HG02759 (cell line): ENCODE data around the gene ARHGAP19.

Experiments
- ATAC-seq: cut with Tn5 transposase; IDR thresholded peaks from one replicate; pipeline ENCODE4 v1.9.1; 2021; ENCODE audit warnings: mild to moderate bottlenecking, moderate library complexity; ENCODE audit not compliant: unreplicated experiment

The ARHGAP19 gene

DNA sequence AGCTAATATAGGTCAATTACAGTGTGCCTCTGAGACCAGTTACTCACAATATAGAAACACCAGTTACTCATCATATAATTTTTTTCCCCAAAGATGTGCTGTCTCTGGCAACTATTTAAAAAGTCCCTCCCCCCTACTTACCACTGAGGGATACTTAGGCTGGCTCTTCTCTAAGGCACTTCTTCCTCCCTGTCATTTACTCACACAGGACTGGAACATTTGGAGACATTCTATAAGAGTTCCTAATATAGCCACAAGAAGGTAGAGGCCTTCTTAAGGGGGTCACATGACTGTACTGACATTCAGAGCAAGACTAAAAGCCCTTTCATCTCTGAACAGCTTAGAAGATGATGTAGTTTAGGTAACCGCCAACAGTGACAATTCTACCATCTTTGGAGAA is 62.3 kb downstream of the ARHGAP19 start:
- no peak for ATAC-seq

DNA sequence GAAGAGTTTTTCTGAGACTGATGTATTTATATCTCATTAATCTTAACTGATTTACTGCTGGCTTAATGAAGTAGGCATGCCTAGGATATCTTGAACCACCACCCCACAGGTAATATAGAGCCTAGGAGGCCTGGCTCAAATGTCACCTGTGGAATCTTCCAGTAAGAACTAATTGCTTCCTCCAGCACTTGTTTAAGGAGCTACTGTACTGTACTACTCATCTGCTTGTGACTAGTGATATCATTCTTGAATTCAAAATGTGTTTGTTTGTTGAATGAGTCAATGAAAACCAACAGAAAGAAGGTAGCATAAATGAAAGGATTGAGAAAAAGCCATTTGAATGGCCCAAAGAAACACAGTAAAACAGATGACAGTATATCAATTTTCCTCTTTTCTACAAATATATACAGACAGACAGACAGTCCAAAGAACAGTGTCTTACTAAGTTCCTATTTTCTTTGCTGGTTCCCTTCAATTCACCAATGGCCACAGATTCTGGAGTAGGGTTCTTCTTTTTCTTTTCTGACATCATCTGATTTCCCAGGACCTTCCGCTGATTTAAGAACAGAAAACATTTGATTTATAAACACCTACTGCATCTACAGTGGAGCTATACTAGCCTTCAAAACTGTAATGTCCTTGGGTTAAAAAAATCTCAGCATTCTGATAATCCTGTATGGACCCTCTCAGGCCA is 63.0 kb downstream of the ARHGAP19 start:
- ATAC-seq: no peak

DNA sequence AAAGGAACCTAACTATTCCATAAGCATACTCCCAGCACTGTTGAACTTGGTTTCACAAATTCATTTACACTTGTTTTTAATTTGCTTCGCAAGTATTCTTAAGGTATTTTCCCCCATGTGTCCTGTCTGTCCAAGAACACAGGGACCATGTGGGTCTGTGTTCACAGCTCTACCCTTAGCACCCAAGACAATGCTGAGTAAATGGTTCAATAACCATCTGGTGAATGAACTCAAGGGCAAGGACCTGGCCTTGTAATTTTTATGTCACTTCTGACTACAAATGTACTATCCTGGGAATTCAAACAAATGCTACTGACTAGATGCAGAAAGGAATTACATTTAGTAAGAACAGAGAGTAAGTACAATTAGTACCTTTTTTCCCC is 63.7 kb downstream of the ARHGAP19 start:
- ATAC-seq: no peak

DNA sequence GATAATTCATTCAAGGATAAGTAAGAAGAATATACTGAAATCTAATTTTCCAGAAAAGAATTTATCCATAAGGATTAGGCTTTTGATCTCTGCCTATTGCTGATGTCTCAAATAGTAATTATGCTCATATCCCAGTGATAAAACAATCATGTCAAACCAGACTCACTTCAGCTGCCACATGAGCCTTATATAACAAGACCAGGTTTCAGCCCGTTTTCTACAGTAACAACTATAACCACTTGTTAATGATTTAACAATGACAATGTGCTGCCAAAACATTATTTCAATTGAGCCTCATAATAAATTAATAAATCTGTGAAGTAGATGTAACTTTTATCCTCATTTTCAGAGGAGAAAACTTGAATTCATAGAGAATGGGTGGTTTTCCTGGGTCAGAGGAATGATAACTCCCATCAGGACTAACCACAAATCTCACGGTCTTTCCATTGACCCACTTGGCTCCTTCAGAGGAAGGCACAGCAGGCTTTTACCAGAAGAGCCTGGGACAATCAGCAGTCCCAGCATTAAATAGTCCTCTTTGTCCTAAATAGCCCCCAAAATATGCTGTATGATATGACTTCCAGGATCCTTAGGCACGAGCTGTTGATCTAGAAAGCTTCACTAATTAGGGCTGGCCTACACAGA is 64.2 kb downstream of the ARHGAP19 start:
- ATAC-seq: no peak

DNA sequence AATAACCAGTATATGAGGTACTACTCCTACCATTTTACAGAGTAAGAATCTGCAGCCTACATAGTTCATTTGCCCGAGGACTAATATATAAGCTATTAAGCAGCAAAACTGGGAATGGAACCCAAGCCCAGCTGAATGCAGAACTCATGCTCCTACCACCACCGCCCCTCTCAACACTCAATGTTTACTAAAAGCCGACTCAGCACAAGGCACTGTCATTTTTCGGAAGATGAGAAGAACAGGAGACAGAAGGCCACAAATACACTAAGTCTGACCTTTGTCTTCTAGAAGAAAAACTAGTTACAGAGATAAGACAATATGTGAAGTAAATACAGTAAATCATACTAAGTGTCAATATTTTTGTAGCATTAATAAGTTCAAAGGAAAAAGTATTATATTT is 66.0 kb downstream of the ARHGAP19 start:
- no peak for ATAC-seq

DNA sequence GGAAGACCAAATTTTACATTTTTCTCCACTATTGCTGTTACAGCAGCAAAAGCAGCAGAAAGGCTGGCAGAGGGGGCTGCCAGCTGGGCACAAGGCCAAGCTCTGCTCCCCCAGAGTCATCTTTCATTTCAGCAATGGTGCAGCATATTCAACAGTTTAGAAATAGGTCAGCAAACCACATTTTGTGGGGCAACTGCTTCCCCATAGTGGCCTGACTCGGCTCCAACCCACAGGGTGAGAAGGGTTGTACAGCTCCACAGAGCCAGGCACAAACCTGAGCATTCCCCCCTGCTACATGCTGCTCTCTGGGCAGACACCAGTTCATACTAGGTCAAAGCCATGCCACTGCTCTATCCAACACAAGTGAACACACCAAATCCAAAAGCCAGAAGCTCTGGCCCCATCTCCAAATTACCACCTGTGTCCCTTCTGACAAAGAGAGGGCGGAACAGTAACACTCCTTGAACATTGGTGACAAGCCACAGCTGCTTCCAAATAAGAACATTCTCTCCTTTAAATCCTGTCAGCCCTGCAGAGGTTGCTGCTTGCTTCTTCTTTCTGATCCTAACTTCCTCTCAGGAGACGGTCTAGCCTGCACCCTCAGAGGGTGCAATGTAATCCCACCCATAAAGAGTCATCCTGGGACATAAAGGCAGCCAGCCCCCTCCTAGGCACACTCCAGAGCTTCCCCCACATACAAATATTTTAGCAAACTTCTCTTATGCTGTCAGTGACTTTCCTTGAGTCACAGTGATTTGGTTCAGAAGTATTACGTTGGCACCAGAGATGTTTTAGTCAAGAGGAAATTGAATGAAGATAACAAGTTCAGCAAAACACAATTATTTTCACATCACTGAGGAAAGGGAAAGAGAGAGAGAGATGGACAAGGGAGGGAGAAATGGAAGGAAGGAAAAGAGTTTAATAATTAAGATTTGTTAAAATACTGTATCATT is 67.7 kb downstream of the ARHGAP19 start:
- ATAC-seq: no peak

DNA sequence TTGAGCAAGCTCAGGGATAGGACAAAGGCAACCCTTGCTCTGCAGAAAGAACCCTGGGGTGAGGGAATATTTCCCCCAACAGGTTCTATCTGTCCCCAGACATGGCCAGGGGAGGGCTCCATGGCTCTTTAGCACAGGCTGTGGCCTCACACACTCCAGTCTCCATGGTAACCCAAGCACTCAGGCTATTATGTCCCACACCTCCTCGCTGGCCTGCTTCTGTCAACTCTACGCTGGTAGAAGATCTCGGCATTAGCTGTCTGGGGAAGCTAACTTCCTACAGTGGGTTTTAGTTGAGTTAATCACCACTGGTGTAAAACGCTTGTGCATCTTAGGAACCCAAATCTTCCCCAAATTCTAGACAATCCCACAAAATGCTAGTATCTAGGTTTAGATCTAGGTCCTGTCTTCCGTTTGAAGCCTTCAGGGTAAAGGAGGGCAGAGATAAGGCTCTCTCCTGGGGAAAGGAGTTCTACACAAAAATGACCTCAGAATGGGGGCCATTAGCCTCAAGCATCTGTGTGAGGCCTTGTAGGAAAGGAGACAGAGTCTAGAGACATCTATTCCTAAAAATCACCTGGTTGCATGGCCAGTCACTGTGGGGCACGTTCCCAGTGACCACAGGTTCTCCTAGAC is 70.0 kb downstream of the ARHGAP19 start:
- no peak for ATAC-seq

DNA sequence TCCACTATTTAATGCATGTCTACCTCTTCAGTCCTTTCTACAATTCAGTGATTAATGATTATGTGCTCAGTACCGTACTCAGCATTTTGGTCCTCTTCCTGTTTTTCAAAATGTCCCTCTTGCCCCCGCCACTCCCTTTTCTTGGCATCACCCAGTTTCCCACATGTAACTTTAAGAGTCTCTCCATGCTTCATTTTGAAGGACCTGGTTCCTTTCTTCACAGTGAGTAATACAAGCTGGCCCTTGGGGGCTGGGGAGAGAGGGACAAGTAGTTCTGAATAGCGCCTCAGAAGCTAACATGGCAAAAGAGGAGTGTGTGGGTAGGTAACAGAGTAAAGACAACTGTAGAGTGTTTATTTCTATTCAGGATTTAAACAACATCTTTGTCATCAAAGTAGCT is 72.1 kb downstream of the ARHGAP19 start:
- no peak for ATAC-seq

DNA sequence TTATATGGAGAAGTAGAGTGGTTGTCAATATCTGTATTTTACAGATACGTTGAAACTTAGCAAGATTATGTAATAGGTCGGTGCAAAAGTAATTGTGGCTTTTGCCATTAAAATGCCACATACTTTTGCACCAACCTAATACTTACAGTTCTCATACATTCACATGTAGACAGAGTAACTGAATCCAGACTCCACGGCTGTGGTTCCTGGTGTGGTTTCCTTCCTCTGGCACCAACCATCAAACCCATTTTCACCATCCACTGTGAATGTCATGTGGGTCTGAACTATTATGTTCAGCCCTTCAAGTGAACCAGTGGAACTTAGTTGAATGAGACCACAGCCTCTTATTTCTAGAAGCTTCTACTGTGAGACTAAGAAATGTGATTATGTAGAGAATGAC is 75.1 kb downstream of the ARHGAP19 start:
- ATAC-seq: no peak

DNA sequence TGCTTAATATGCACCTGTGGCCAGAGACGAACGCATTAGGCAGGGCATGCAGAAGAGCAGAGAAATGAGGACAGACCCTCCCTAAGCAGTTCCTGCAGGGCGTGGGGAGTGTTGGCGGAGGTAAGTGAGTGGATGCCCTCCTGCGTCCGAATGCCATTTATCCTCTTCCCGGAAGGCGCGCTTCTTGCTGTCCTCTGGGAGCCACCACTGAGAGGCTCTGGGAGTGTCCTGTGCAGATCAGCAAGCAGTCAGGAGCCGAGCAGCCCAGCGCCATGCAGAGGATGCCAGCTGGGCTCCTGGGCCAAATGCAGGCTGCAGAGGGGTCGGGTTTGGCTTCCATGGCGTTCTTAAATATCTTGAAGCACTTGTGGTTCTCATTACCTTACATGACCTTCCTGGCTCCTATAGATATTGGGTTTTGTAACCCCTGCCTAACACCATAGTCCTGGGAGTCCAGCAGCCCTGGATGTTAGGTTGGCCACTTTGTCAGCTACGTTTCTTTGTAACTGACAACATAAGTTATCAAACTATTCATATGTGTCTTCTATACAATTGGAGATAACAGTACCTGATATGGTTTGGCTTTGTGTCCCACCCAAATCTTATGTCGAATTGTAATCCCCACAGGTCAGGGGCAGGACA is 76.7 kb downstream of the ARHGAP19 start:
- ATAC-seq: no peak

DNA sequence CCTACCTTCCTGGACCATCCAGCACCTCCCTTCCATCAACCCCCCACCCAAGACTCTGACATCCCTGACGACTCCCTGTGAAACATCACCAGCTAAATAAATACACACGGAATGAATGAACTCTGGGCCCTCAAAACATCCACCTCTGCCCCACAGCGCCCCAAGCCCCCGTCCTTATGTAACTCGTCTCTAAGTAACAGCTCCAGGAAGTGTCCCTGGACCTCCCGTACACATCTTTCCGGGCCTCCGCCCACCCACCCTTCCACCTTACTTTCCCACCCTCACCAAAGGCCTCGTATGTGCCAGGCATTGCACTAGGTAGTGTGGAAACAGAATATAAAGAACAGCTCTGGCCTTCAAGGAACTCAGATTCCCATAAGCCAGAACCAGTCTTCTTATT is 79.0 kb downstream of the ARHGAP19 start:
- no peak for ATAC-seq

DNA sequence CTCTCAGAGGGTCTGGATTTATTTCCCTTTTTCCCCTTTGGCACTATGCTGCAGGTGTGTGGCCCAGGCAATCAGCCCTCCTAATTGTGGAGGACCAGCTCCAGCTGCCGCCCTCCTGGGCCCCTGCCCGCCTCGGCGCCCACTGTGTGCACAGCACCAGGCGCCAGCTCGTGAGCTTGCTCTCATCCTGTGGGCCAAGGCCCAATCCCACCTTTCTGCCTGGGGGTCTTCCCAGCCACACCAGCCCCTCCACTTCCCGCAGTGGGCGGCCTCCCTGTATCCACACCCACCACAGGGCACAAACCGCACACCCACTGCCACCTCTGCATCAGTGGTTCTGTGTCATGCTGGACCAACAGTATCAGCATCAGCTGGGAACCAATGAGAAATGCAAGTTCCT is 81.2 kb downstream of the ARHGAP19 start:
- ATAC-seq: no peak

DNA sequence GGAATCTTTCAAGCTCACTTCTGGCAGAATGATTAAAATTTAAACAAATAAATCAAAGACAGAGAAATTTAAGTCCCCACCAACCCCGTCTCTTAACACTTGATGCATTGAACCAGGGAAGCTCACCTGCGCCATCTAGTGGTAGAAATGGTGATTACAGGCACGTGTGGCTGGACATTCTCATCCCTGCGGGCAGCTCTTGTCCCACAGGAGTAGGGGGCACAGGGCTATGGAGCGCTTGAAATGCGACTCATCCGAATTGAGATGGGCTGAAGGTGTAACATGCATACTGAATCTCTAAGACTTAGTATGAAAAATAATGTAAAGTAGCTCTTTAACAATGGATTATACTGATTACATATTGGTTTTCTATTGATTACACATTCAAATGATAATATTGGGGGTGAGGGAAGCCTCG is 81.9 kb downstream of the ARHGAP19 start:
- no peak for ATAC-seq

DNA sequence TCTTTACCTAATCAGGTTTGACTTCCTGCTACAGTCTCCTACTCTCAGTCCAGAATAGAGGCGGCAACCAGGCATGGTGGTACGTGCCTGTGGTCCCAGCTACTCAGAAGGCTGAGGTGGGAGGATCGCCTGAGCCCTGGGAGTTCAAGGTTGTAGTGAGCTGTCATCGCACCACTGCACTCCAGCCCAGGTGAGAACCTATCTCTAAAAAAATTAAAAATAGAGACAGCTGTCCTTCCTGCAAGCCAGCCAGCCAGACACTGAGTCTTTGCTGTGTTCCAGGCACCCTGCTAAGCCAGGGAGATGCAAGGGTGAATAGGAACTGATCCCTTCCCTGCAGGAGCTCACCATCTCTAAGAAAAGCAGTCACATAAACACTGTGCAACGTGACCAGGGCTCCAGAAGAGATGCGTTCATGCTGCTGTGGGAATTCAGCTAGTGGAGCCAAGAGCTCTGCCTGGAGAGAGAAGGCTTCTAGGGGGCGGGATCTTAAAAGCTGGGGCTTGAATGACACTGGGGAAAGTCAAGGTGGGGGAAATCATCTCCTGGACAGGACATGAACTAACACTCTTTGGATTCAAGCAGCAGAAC is 84.6 kb downstream of the ARHGAP19 start:
- no peak for ATAC-seq

DNA sequence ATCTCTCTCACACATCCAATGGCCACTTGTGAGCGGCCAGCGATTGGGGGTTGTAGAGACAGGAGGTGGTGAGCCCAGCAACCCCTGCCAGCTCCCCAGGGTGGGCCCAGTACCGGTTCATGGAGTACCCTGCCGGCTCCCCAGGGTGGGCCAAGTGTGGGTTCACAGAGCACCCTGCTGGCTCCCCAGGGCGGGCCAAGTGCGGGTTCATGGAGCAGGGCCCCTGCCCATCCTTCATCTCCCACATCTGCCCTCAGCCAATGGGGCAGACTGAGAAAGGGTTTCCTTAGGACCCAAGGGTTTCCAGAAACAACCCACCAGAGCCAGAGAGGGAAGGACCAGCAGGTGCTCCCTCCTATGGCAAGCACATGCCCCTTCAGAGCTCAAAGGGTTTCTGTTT is 85.3 kb downstream of the ARHGAP19 start:
- no peak for ATAC-seq

DNA sequence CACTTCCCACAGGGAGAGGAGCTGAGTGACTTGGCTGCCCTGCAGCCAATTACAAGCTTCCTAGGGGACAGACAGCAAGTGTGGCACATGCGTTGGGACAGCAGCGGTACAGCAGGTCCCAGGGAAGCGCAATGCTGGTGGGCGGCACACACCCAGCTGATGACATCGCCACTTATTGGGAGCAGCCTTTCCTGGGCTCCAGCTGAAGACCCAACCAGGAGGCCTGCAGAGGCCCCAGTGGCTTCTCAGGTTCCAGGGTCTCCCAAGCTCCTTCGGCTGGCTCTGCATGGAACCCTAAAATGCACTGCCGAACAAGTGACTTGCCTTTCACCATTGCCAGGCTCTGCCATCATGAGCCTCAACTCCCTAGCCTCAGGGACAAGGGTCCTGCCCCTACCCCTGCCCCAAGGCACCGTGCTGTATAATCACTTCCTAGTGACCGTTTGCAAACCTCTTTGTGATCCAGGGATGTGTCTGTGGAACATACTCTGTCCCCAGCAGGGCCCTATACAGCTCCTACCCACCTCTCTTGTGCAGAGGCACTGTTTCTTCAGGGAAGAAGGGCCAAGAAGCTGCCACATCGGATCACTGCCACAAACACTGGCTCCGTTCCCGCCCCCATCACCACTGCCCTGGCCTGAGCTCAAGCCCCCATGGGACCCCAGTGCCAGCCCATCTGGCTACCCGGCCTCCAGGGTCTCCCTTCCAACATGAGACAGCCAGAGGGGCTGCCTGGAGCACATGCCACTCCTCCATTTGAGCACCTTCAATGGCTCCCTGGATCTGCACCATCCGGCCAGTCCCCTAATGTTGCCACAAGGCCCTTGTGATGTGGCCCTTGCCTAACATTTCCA is 87.4 kb downstream of the ARHGAP19 start:
- ATAC-seq: no peak

DNA sequence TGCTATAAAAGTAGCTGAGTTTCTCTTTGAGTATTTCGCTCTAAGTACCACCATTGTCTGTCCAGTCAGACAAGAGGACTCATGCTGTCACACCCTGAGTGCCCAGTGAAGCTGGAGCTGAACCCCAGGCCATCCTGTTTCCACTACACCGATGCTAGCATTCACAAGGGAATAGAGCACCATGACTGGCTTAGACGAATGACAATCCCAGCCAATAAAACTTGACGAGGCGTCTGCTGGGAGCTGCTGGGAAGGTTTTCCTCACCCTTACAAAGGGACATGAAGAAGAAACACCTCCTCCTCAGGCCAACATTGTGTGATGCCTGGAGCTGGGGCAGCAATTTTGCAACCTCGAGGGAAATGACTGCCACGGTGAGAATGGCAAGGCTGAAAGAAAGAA is 89.2 kb downstream of the ARHGAP19 start:
- no peak for ATAC-seq

DNA sequence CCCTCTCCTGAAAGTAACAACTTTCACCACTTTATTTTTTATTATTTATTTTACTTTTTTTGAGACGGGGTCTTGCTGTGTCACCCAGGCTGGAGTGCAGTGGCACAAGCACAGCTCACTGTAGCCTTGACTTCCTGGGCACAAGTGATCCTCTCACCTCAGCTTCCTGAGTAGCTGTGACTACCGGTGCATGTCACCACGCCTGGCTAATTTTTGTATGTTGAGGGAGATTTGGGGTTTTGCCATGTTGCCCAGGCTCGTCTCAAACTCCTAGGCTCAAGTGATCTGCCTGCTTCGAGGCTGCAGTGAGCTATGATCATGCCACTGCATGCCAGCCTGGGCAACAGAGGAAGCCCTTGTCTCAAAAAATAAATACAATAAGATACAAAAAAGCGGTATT is 91.8 kb downstream of the ARHGAP19 start:
- no peak for ATAC-seq

DNA sequence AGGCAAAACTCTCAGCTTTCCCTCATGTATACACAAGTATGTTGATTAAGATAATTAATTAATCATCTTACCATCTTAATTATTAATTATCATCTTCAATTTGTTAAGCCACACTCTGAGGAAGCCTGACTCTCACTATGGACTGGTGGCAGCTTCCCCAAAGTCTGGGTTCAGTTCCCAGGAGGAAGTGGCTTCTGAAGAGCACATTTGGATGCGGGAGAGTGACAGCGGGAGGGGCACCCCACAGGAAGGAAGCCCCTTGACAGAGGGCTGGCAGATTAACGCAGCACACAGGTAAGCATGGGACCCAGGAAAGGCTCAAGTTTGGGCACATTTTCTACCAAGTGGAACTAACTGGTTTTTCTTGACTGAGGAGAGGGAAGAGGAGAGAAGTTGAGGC is 93.3 kb downstream of the ARHGAP19 start:
- ATAC-seq: no peak
